Measurements from ENCODE around the gene ANKRD39.

- TF ChIP-seq GABPA (tag; conservative IDR thresholded peaks at IDR 0.05; ENCODE audit: low read depth) (no peak), MAX (CRISPR knock-in tag; IDR thresholded peaks at IDR 0.05) (no peak)
- TF ChIP-seq, protein P1, sequence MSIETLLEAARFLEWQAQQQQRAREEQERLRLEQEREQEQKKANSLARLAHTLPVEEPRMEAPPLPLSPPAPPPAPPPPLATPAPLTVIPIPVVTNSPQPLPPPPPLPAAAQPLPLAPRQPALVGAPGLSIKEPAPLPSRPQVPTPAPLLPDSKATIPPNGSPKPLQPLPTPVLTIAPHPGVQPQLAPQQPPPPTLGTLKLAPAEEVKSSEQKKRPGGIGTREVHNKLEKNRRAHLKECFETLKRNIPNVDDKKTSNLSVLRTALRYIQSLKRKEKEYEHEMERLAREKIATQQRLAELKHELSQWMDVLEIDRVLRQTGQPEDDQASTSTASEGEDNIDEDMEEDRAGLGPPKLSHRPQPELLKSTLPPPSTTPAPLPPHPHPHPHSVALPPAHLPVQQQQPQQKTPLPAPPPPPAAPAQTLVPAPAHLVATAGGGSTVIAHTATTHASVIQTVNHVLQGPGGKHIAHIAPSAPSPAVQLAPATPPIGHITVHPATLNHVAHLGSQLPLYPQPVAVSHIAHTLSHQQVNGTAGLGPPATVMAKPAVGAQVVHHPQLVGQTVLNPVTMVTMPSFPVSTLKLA (conservative IDR thresholded peaks at IDR 0.05) = no peak
Observed at GRCh38 chr2:96882906-96883305, 25.1 kb upstream of the ANKRD39 start.

Data from K562 (cell line).